GM12878 (cell line): ENCODE results near the gene AHR. TPM values are rescaled to one million over a fixed set of nuclear protein-coding genes. Genes with fewer than 3 reads are reported as not detected.
A peak's percentile ranks its signal among the peaks of the same experiment; 100 is the strongest.

Experiments
- ATAC-seq: fragments of 200-7000 bp; cut with Tn5 transposase; 3 replicates; pipeline ENCODE4 v1.9.1; 2020; ENCODE audit warnings: mild to moderate bottlenecking, moderate library complexity
- BruUV-seq: library from RNA; stranded (reverse); fragments of 400-500 nt; replicated peaks from 2 replicates; lab custom pipeline; 2021; lab: Mats Ljungman, UMichigan
- CTCF ChIA-PET: fragments of 300-600 bp; sonication (Branson Sonifier 250); formaldehyde crosslinking; extraction: SDS; loops from one replicate; lab custom pipeline; 2021; ENCODE audit warnings: inconsistent platforms; lab: Yijun Ruan, JAX
- POLR2A ChIA-PET: fragments of 350-600 bp; formaldehyde crosslinking; extraction: SDS; loops from one replicate; lab custom pipeline; 2021; ENCODE audit warnings: inconsistent platforms; lab: Charles Lee
- RAD21 ChIA-PET: fragments of 300-600 bp; sonication (Branson Sonifier 250); formaldehyde crosslinking; loops from one replicate; lab custom pipeline; 2023; ENCODE audit warnings: antibody characterized with exemption; ENCODE audit not compliant: unreplicated experiment; lab: Charles Lee
- SMC1A ChIA-PET: fragments of 300-600 bp; sonication (Branson Sonifier 250); formaldehyde crosslinking; loops from one replicate; lab custom pipeline; 2023; ENCODE audit not compliant: unreplicated experiment, uncharacterized antibody; lab: Charles Lee
- DNase-seq: peaks from one replicate; pipeline ENCODE4 v3.0.0-alpha.2; 2011; ENCODE audit warnings: low read depth, low spot score
- FAIRE-seq: peaks from 3 replicates; lab custom pipeline; 2011; peaks lifted over from hg19 to GRCh38; lab: Jason Lieb, UNC
- H2AFZ ChIP-seq: 2 replicates; pipeline ENCODE4 v1.6.0; 2011; ENCODE audit warnings: low read depth, low read length, control low read depth; ENCODE audit not compliant: control insufficient read depth
- H3K27ac ChIP-seq: 2 replicates; pipeline ENCODE4 v1.5.1; 2011; ENCODE audit warnings: control low read depth; ENCODE audit not compliant: control insufficient read depth, insufficient read depth
- H3K27me3 ChIP-seq, 2 experiments: replicated peaks in 1 of 2; 2 replicates each; pipeline versions ENCODE4 v1.6.0 to v1.6.1; 2011; ENCODE audit warnings: low read length in 1 of 2; ENCODE audit not compliant: control insufficient read depth in 2 of 2, insufficient read depth in 2 of 2
- H3K36me3 ChIP-seq, 2 experiments: 2 replicates each; pipeline ENCODE4 v1.5.1; 2011; ENCODE audit warnings: low read length in 1 of 2; ENCODE audit not compliant: control insufficient read depth in 2 of 2, insufficient read depth in 2 of 2
- H3K4me1 ChIP-seq: 2 replicates; pipeline ENCODE4 v1.6.1; 2011; ENCODE audit warnings: mild to moderate bottlenecking, low read length, moderate library complexity, mixed read lengths; ENCODE audit not compliant: control insufficient read depth, insufficient read depth
- H3K4me2 ChIP-seq: 2 replicates; pipeline ENCODE4 v1.6.0; 2011; ENCODE audit warnings: control low read depth; ENCODE audit not compliant: control insufficient read depth, insufficient read depth
- H3K4me3 ChIP-seq: fragments of 200-600 bp; sonication (generic); 2 replicates; pipeline ENCODE4 v1.5.1; 2016
- H3K79me2 ChIP-seq: 2 replicates; pipeline ENCODE4 v1.6.0; 2011; ENCODE audit warnings: low read length; ENCODE audit not compliant: control insufficient read depth, insufficient read depth
- H3K9ac ChIP-seq: 2 replicates; pipeline ENCODE4 v1.8.0; 2011; ENCODE audit warnings: low read length, control low read depth, mixed read lengths; ENCODE audit not compliant: control insufficient read depth, insufficient read depth
- H3K9me3 ChIP-seq: replicated peaks from 3 replicates; pipeline ENCODE4 v1.5.1; 2011; ENCODE audit warnings: mild to moderate bottlenecking, low read length; ENCODE audit not compliant: control insufficient read depth, insufficient read depth
- H4K20me1 ChIP-seq: 2 replicates; pipeline ENCODE4 v1.6.0; 2011; ENCODE audit not compliant: control insufficient read depth, insufficient read depth
- HDGF ChIP-seq: fragments of 450-650 bp; IDR thresholded peaks from 2 replicates; pipeline ENCODE4 v1.6.1; 2016; ENCODE audit warnings: antibody characterized with exemption
- IKZF2 ChIP-seq, 2 experiments: fragments of 450-650 bp; IDR thresholded peaks; 2 replicates each; pipeline ENCODE4 v1.6.1; 2017; ENCODE audit warnings: mild to moderate bottlenecking in 2 of 2, moderate library complexity in 2 of 2
- NKRF ChIP-seq: fragments of 450-650 bp; conservative IDR thresholded peaks from 2 replicates; pipeline ENCODE4 v1.6.1; 2017; ENCODE audit warnings: mild to moderate bottlenecking, moderate library complexity
- RUNX3 ChIP-seq: IDR thresholded peaks from 2 replicates; pipeline ENCODE4 v1.6.1; 2012; ENCODE audit warnings: low read length, inconsistent platforms
- WGBS: methylation state at CpG from one replicate; pipeline ENCODE4 v1.1.6; 2016; ENCODE audit warnings: low lambda C conversion rate; ENCODE audit not compliant: insufficient replicate concordance, insufficient coverage; ENCODE audit errors: missing lambda C conversion rate; 5-methylcytosine and 5-hydroxymethylcytosine counted together
- in situ Hi-C: fragments of 300-500 bp; cut with MboI; formaldehyde crosslinking; loops from 9 replicates; pipeline ENCODE4 v1.14.3; 2018; ENCODE audit warnings: mixed read lengths
- intact Hi-C: fragments of 100-400 bp; cut with micrococcal nuclease; formaldehyde crosslinking; loops from one replicate; pipeline ENCODE4 v1.14.2; 2022; ENCODE audit not compliant: unreplicated experiment
- polyA plus RNA-seq, 11 experiments: library from polyadenylated mRNA; depleted of rRNA in 4 of 11; unstranded in 6 of 11; stranded (reverse) in 5 of 11; fragments of >200 nt; fragmentation: Nextera tagmentation in 4 of 11; fragmentation: Illumina TruSeq in 1 of 11; extraction: Ambion mirVana in 4 of 11; extraction: Trizol in 1 of 11; gene quantifications; 1 replicate in 1 of 11; 2 replicates in 10 of 11; pipeline versions ENCODE4 v1.2.1 to v1.2.3, GENCODE V29; 2011 to 2016; ENCODE audit warnings: inconsistent platforms in 2 of 11, missing spikeins in 2 of 11, low read depth in 1 of 11
- total RNA-seq, 4 experiments: library from RNA; depleted of rRNA in 3 of 4; stranded (reverse); fragments of >200 nt in 3 of 4; fragmentation: Illumina TruSeq in 1 of 4; extraction: Trizol in 1 of 4; gene quantifications; 2 replicates each; pipeline versions ENCODE4 v1.2.1 to v1.2.3, GENCODE V29; 2013 to 2021

AHR gene
- total and polyA plus RNA-seq, 10 of the 15 experiments (the other 5 are each of a cell fraction or from before 2014, with no cell fraction given): 1.7 to 16.9 (median 4.5) TPM

- TF ChIP-seq NKRF (no peak), HDGF (no peak), RUNX3 (peak; percentile 23; the same call in 1 of the 2 replicates), IKZF2 (IDR thresholded peaks at IDR 0.05) (peak in 1 of 2 experiments; percentile 26; a peak in 1 of 4 replicates)
- TF ChIP-seq, all 136 proteins: peak for 2
- Histone ChIP-seq H3K36me3 (no peaks in the 10 kb centered on the region), H4K20me1 (no peaks in the 10 kb centered on the region), H3K27ac (no peak overlapping the region), H3K9me3 (no peaks in the 10 kb centered on the region; the same call in 2 of the 3 replicates), H2AFZ (peak overlapping the region; percentile 66), H3K4me3 (no peak overlapping the region), H3K4me1 (peaks cover 6% of the 10 kb centered on the region; the same call in 1 of the 2 replicates), H3K79me2 (peaks cover 26% of the 10 kb centered on the region), H3K9ac (no peak overlapping the region), H3K27me3 (no peaks in the 10 kb centered on the region), H3K4me2 (peak overlapping the region; percentile 73; the same call in 1 of the 2 replicates)
- FAIRE-seq (no peak), ATAC-seq (no peak), DNase-seq (no peak)
- ChIA-PET SMC1A (interaction anchor here (0.7 to 2.8 kb wide), 14 partner anchors 9 to 384 kb away, joined by 3 to 17 read pairs (median 5); no protein-coding TSS in a partner anchor), RAD21 (interaction anchor here (1.0 to 2.9 kb wide), 9 partner anchors 12 to 314 kb away, joined by 3 to 12 read pairs (median 4); no protein-coding TSS in a partner anchor), POLR2A (interaction anchor here (1.8 kb wide), 1 partner anchor 138 kb away, joined by 8 read pairs; no protein-coding TSS in a partner anchor), CTCF (interaction anchor here (1.0 to 5.7 kb wide), 10 partner anchors 10 to 355 kb away, joined by 3 to 24 read pairs (median 4); no protein-coding TSS in a partner anchor)
- no TSS peak for BruUV-seq
- 0% methylated on average over 2 of the region's 2 CpGs for WGBS
- in situ Hi-C loops (loop anchor here (5.0 kb wide), 1 partner anchor 310 kb away; no protein-coding TSS in a partner anchor), intact Hi-C loops (loop anchor here (5.0 kb wide), 1 partner anchor 110 kb away; no protein-coding TSS in a partner anchor)
These were observed 1.2 kb upstream of the AHR start for GRCh38 chr7:17297243-17297642.
